GM08714 (cell line): ENCODE measurements around the gene ELL2.
A peak's percentile ranks its signal among the peaks of the same experiment; 100 is the strongest.

Source experiments
- H3K4me3 ChIP-seq: fragments of 200-500 bp; sonication (Bioruptor generic); 2 replicates; pipeline ENCODE4 v1.5.1; 2014; ENCODE audit warnings: mild to moderate bottlenecking, low read length, inconsistent platforms
- ZNF274 ChIP-seq: IDR thresholded peaks from 2 replicates; pipeline ENCODE4 v1.6.1; 2012; ENCODE audit warnings: mild to moderate bottlenecking, low read depth, low read length

The ELL2 gene

DNA sequence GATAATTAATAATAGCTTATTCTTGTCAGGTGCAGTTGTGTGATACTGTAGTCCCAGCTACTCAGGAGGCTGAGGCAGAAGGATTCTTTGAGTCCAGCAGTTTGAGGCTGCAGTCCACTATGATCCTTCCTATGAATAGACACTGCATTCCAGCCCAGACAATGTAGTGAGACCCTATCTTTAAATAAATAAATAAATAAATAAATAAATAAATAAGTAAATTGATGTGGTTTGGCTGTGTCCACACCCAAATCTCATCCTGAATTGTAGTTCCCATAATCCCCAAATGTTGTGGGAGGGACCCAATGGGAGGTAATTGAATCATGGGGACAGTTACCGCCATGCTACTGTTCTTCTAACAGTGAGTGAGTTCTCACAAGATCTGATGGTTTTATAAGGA lies 5.6 kb upstream of the ELL2 start:
- TF ChIP-seq ZNF274 = no peak
- H3K4me3 ChIP-seq = no peak overlapping the region

DNA sequence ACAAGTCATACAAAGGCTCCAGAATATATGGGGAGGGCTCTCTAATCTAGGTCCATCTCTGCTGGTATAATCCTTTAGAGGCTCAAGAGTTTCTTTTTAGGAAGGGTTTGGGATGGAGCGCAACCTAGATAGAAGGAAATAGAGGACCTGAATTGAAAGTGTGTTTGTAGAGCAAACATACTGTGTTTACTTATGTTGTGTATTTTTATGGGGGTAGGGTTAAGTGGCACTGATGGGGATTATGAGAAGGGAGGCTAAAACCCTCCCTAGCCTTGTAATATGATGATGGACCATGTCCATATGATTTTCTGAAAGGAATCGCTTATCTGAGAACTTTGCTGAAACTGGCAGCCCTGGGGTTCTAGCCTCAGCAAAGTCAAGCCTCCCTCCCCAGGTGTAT lies 4.4 kb upstream of the ELL2 start:
- no peak overlapping the region for H3K4me3 ChIP-seq
- TF ChIP-seq ZNF274 = no peak

- H3K4me3 ChIP-seq = no peak overlapping the region
- no peak for TF ChIP-seq ZNF274
These were observed 2.2 kb upstream of the ELL2 start for GRCh38 chr5:95963650-95964410.

- no peak overlapping the region; the same call in 1 of the 2 replicates for H3K4me3 ChIP-seq
These were observed 1.1 kb upstream of the ELL2 start for GRCh38 chr5:95962785-95963184.

GRCh38 chr5:95962475-95962773 lies 773 bp upstream of the ELL2 start:
- no peak for TF ChIP-seq ZNF274
- H3K4me3 ChIP-seq = peak overlapping the region; percentile 76; the same call in 1 of the 2 replicates

More at GRCh38 chr5:95962785-95963184, 1.1 kb upstream of the ELL2 start:
- TF ChIP-seq ZNF274 = no peak

GRCh38 chr5:95960667-95961616 lies 709 bp downstream of the ELL2 start:
- TF ChIP-seq ZNF274 = no peak
- peak overlapping the region; percentile 98 for H3K4me3 ChIP-seq

- TF ChIP-seq ZNF274 = no peak
- peak overlapping the region; percentile 98 for H3K4me3 ChIP-seq
These were observed 1.6 kb downstream of the ELL2 start for GRCh38 chr5:95959888-95960666.

DNA sequence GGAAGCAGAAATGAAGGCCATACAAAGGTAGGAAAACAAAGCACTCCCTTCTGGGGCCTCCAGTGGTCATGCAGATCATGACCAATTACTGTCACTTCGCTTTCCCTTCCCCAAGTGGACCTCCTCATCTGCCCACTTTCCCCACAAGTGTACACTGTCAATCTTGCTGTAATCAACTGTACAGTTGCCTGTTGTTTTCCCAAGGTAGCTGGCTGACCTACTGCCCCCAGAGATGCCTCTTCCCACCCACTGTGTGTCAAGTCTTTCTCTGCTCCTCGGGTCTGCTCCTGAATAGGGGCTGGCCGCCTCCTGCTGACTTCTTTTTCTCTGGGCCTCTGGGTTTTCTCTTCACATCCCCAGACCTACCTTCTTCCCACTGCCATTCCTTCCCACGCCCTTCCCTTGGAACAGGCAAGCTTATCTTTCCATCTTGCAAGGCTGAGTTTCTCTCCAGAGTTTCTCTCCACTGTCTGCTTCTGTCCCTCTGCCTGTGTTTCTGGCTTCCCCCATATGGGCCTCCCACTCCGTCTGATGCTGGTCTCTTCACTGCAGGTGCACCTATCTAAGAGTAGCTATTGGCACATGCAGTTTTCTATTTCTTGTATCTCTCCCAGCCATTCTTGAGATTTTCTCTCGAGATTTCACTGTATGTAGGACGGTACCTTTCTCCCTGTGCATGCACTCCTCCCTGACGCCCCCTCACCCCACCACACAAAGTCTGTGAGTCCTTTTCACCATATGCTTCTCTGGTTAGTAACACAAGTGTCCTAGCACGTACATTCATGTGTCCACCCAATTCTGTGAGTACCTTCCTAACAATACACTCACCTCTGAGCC lies 2.4 kb downstream of the ELL2 start:
- peak overlapping the region; percentile 98 for H3K4me3 ChIP-seq
- no peak for TF ChIP-seq ZNF274

DNA sequence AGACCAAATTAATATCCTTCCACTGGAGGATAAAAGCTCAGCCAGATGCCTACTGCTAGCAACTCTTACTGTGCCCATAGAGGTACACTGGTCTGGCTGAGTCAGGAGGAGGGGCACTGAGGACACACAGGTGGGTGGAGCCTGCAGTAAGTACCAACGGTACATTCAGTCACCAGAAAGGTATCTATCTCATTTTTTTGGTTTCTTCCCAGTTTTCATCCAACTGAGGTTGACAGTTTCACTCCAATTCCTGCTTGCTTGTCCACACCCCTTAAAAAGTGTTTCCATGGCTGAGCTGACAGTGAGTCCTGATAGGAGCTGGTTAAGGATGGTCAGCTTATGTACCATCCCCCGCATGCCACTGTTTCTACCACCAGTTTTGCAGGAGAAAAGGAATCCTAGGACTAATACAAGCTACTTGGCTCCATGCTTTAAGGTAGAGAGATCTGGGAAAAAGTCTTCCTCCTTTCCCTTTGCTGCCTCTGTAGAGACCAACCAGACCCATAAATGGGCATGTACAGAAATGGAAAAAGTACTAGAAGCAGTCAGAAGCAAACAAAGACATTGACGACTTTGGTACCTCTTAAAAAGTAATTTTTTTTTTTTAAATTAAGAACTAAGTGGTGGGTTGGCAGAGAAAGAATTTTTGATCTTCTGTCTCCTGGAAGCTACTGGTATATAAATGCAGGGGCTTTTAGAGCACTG lies 3.2 kb downstream of the ELL2 start:
- peak overlapping the region; percentile 98 for H3K4me3 ChIP-seq

GRCh38 chr5:95957561-95958203 lies 4.0 kb downstream of the ELL2 start:
- TF ChIP-seq ZNF274 = no peak
- H3K4me3 ChIP-seq = peak overlapping the region; percentile 98

More for the DNA sequence above, 3.2 kb downstream of the ELL2 start:
- no peak for TF ChIP-seq ZNF274

DNA sequence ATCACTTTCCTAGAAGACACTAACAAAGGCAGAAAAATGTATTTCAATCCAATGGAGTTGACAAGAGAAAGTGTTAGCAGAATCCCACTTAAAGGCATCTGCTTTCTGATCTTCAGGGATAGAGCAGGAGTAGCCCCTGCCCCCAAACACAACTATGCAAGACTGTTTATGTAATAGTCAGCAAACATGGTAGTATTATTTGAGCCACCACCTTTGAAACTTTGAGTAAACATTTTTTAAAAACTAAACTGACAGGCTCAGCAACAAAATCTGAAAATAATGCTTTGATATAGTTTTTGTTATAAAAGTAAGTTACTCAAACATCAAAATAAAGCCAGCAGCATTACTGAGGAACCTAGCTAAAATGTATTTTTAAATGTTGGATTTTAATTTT lies 4.8 kb downstream of the ELL2 start:
- no peak for TF ChIP-seq ZNF274

GRCh38 chr5:95956021-95956899 lies 5.4 kb downstream of the ELL2 start:
- H3K4me3 ChIP-seq = peak overlapping the region; percentile 13; the same call in 1 of the 2 replicates
- TF ChIP-seq ZNF274 = no peak

More for the DNA sequence above, 4.8 kb downstream of the ELL2 start:
- H3K4me3 ChIP-seq = no peak overlapping the region; the same call in 1 of the 2 replicates
